ENCODE results near the gene RBFA.

Gene RBFA

DNA sequence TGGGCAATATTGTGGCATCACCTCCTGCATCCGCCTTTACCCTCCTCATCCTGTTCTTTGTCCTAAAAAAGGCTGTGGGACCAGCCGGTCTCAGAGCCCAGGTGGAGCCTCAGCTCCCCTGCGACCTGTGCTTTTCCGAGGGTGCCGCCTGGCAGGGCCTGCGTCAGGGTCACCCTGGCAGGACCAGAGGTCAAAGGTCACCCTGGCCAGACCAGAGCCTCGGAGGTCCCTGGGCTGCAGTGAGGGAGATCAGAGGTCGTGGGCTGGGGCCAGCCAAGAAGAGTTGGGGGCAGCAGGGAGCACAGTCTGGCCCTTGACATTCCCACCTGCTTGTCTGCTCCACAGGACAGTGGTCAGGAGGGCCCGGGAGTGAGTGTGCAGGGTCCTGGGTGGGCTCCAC is 31.5 kb downstream of the RBFA start:
- Histone ChIP-seq H3K27me3 (ENCODE audit: control insufficient read depth, low read length) (no peaks in the 10 kb centered on the region), H3K4me2 (ENCODE audit: low read length) (no peak overlapping the region), H3K9me2 (replicated peaks; ENCODE audit: control insufficient read depth, low read length) (no peaks in the 10 kb centered on the region), H3K79me2 (ENCODE audit: control insufficient read depth, low read length) (no peaks in the 10 kb centered on the region), H3K27ac (ENCODE audit: low read depth, low read length) (no peak overlapping the region), H4K20me1 (ENCODE audit: control insufficient read depth, insufficient read depth, low read depth, low read length) (no peaks in the 10 kb centered on the region), H3F3A (ENCODE audit: control insufficient read depth, insufficient read depth) (no peaks in the 10 kb centered on the region), H3K36me3 (ENCODE audit: control insufficient read depth, low read length) (no peaks in the 10 kb centered on the region), H3K9me3 (ENCODE audit: control insufficient read depth, insufficient read depth, low read length) (peaks cover 5% of the 10 kb centered on the region; the same call in 1 of the 2 replicates), H3K4me3 (ENCODE audit: low read length) (no peak overlapping the region), H3K4me1 (ENCODE audit: control insufficient read depth, low read length) (no peaks in the 10 kb centered on the region)
- no peak for TF ChIP-seq EZH2phosphoT487 (IDR thresholded peaks at IDR 0.05; ENCODE audit: borderline replicate concordance, low read length)
- TF ChIP-seq, protein P1, sequence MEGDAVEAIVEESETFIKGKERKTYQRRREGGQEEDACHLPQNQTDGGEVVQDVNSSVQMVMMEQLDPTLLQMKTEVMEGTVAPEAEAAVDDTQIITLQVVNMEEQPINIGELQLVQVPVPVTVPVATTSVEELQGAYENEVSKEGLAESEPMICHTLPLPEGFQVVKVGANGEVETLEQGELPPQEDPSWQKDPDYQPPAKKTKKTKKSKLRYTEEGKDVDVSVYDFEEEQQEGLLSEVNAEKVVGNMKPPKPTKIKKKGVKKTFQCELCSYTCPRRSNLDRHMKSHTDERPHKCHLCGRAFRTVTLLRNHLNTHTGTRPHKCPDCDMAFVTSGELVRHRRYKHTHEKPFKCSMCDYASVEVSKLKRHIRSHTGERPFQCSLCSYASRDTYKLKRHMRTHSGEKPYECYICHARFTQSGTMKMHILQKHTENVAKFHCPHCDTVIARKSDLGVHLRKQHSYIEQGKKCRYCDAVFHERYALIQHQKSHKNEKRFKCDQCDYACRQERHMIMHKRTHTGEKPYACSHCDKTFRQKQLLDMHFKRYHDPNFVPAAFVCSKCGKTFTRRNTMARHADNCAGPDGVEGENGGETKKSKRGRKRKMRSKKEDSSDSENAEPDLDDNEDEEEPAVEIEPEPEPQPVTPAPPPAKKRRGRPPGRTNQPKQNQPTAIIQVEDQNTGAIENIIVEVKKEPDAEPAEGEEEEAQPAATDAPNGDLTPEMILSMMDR (IDR thresholded peaks at IDR 0.05; ENCODE audit: low read depth, low read length, poor library complexity, severe bottlenecking): no peak

- no peaks in the 10 kb centered on the region for H3K27me3 ChIP-seq (ENCODE audit: control insufficient read depth, low read length)
- H3K4me1 ChIP-seq (ENCODE audit: control insufficient read depth, low read length): no peaks in the 10 kb centered on the region
- no peak overlapping the region for H3K27ac ChIP-seq (ENCODE audit: low read depth, low read length)
- no peaks in the 10 kb centered on the region for H3K36me3 ChIP-seq (ENCODE audit: control insufficient read depth, low read length)
- no peaks in the 10 kb centered on the region for H3K9me2 ChIP-seq (replicated peaks; ENCODE audit: control insufficient read depth, low read length)
- H3F3A ChIP-seq (ENCODE audit: control insufficient read depth, insufficient read depth): no peaks in the 10 kb centered on the region
- H3K4me2 ChIP-seq (ENCODE audit: low read length): no peak overlapping the region
- no peak overlapping the region for H3K4me3 ChIP-seq (ENCODE audit: low read length)
- H3K79me2 ChIP-seq (ENCODE audit: control insufficient read depth, low read length): no peaks in the 10 kb centered on the region
- peaks cover 5% of the 10 kb centered on the region; the same call in 1 of the 2 replicates for H3K9me3 ChIP-seq (ENCODE audit: control insufficient read depth, insufficient read depth, low read length)
- H4K20me1 ChIP-seq (ENCODE audit: control insufficient read depth, insufficient read depth, low read depth, low read length): no peaks in the 10 kb centered on the region
- TF ChIP-seq, protein P1 (IDR thresholded peaks at IDR 0.05; ENCODE audit: low read depth, low read length, poor library complexity, severe bottlenecking): no peak
- TF ChIP-seq EZH2phosphoT487 (IDR thresholded peaks at IDR 0.05; ENCODE audit: borderline replicate concordance, low read length): no peak
Observed at GRCh38 chr18:80067321-80067720, 33.1 kb downstream of the RBFA start.

DNA sequence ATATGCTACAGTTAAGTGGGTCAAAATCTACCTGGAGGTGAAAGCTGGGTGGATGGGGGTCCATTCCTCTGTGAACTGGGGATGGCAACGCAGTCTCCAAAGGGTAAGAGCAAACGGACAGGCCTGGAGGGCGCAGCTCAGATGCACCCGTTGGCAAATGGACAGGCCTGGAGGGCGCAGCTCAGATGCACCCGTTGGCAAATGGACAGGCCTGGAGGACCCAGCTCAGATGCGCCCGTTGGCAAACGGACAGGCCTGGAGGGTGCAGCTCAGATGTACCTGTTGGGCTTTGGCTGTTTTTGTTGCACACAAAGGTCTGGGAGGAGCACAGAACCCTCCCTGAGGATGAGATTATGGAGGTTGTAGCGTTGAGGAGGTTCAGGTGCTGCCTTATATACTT is 33.7 kb downstream of the RBFA start:
- Histone ChIP-seq H4K20me1 (ENCODE audit: control insufficient read depth, insufficient read depth, low read depth, low read length) (no peaks in the 10 kb centered on the region), H3K4me3 (ENCODE audit: low read length) (no peak overlapping the region), H3F3A (ENCODE audit: control insufficient read depth, insufficient read depth) (no peaks in the 10 kb centered on the region), H3K27ac (ENCODE audit: low read depth, low read length) (no peak overlapping the region), H3K4me1 (ENCODE audit: control insufficient read depth, low read length) (no peaks in the 10 kb centered on the region), H3K4me2 (ENCODE audit: low read length) (no peak overlapping the region), H3K27me3 (ENCODE audit: control insufficient read depth, low read length) (no peaks in the 10 kb centered on the region), H3K36me3 (ENCODE audit: control insufficient read depth, low read length) (no peaks in the 10 kb centered on the region), H3K79me2 (ENCODE audit: control insufficient read depth, low read length) (no peaks in the 10 kb centered on the region), H3K9me3 (ENCODE audit: control insufficient read depth, insufficient read depth, low read length) (no peaks in the 10 kb centered on the region; the same call in 1 of the 2 replicates), H3K9me2 (replicated peaks; ENCODE audit: control insufficient read depth, low read length) (no peaks in the 10 kb centered on the region)
- no peak for TF ChIP-seq EZH2phosphoT487 (IDR thresholded peaks at IDR 0.05; ENCODE audit: borderline replicate concordance, low read length)
- TF ChIP-seq, protein P1 (IDR thresholded peaks at IDR 0.05; ENCODE audit: low read depth, low read length, poor library complexity, severe bottlenecking): no peak

All from DOHH2 (cell line).